Erythroblast (primary cell): Measurements from ENCODE around the gene HEG1.

Experiments used
- GATA1 ChIP-seq: IDR thresholded peaks from 2 replicates; pipeline ENCODE4 v1.6.1; 2011; ENCODE audit warnings: low read depth, mild to moderate bottlenecking, control low read depth, low read length, moderate library complexity
- POLR2A ChIP-seq: IDR thresholded peaks from 2 replicates; pipeline ENCODE4 v1.6.1; 2011; ENCODE audit warnings: mild to moderate bottlenecking, low read length

- no peak for TF ChIP-seq POLR2A
- TF ChIP-seq GATA1: no peak
Measured at GRCh38 chr3:125001557-125002413, 54.0 kb downstream of the HEG1 start.
